Keratinocyte (primary cell): ENCODE data around the gene OPN1MW. TPM values are rescaled to one million over a fixed set of nuclear protein-coding genes. Genes with fewer than 3 reads are reported as not detected.
"Not testable (repeated sequence)": the region's sequence is repeated elsewhere in the genome, so short reads cannot be mapped to it uniquely, and the experiment has no call there.

ENCODE experiments used
- DNase-seq: peaks from one replicate; pipeline ENCODE4 v3.0.0-alpha.2; 2011; ENCODE audit warnings: low read depth, missing footprints, low spot score
- FAIRE-seq: peaks from 2 replicates; lab custom pipeline; 2011; peaks lifted over from hg19 to GRCh38; lab: Jason Lieb, UNC
- H2AFZ ChIP-seq: 2 replicates; pipeline ENCODE4 v1.6.0; 2012; ENCODE audit warnings: low read length, control low read depth, inconsistent platforms; ENCODE audit not compliant: control insufficient read depth
- H3K27ac ChIP-seq: 2 replicates; pipeline ENCODE4 v1.5.1; 2011; ENCODE audit warnings: low read length; ENCODE audit not compliant: control insufficient read depth, insufficient read depth
- H3K27me3 ChIP-seq: 3 replicates; pipeline ENCODE4 v1.6.0; 2011; ENCODE audit warnings: low read length; ENCODE audit not compliant: control insufficient read depth, insufficient read depth; ENCODE audit errors: extremely low read depth
- H3K36me3 ChIP-seq, 2 experiments: 2 replicates in 1 of 2; 3 replicates in 1 of 2; pipeline ENCODE4 v1.5.1; 2011; ENCODE audit warnings: low read length in 2 of 2, mild to moderate bottlenecking in 1 of 2; ENCODE audit not compliant: control insufficient read depth in 2 of 2, insufficient read depth in 2 of 2; ENCODE audit errors: extremely low read depth in 1 of 2
- H3K4me1 ChIP-seq: 3 replicates; pipeline ENCODE4 v1.5.1; 2011; ENCODE audit warnings: low read length; ENCODE audit not compliant: control insufficient read depth, insufficient read depth; ENCODE audit errors: extremely low read depth
- H3K4me2 ChIP-seq: 3 replicates; pipeline ENCODE4 v1.6.0; 2011; ENCODE audit warnings: low read depth, low read length; ENCODE audit not compliant: control insufficient read depth, insufficient read depth; ENCODE audit errors: extremely low read depth
- H3K4me3 ChIP-seq, 3 experiments: fragments of 200-600 bp in 1 of 3; sonication (generic) in 1 of 3; 2 replicates in 2 of 3; 3 replicates in 1 of 3; pipeline ENCODE4 v1.5.1; 2011 to 2016; ENCODE audit warnings: low read length in 3 of 3, mild to moderate bottlenecking in 3 of 3, control low read depth in 2 of 3, inconsistent platforms in 1 of 3, low read depth in 1 of 3, mixed read lengths in 1 of 3, mixed run types in 1 of 3, moderate library complexity in 1 of 3; ENCODE audit not compliant: control insufficient read depth in 2 of 3, insufficient read depth in 2 of 3; ENCODE audit errors: extremely low read depth in 1 of 3
- H3K79me2 ChIP-seq: 2 replicates; pipeline ENCODE4 v1.6.0; 2012; ENCODE audit warnings: low read length; ENCODE audit not compliant: control insufficient read depth, insufficient read depth
- H3K9ac ChIP-seq: 3 replicates; pipeline ENCODE4 v1.6.0; 2011; ENCODE audit warnings: low read length; ENCODE audit not compliant: control insufficient read depth, insufficient read depth; ENCODE audit errors: extremely low read depth
- H3K9me1 ChIP-seq: 3 replicates; pipeline ENCODE4 v1.6.0; 2011; ENCODE audit warnings: low read length; ENCODE audit not compliant: control insufficient read depth, insufficient read depth; ENCODE audit errors: extremely low read depth
- H3K9me3 ChIP-seq: 2 replicates; pipeline ENCODE4 v1.5.1; 2012; ENCODE audit warnings: low read depth, low read length; ENCODE audit not compliant: control insufficient read depth
- H4K20me1 ChIP-seq: 3 replicates; pipeline ENCODE4 v1.6.0; 2011; ENCODE audit warnings: low read length; ENCODE audit not compliant: control insufficient read depth, insufficient read depth; ENCODE audit errors: extremely low read depth
- dilution Hi-C: fragments of 300-500 bp; cut with MboI; formaldehyde crosslinking; loops from one replicate; pipeline ENCODE4 v1.7.0; 2020; ENCODE audit warnings: low sequenced_read_pairs; ENCODE audit not compliant: extremely low pct_ligation_motif_present
- polyA plus RNA-seq, 5 experiments: library from polyadenylated mRNA; depleted of rRNA in 3 of 5; stranded (reverse) in 3 of 5; stranded (forward) in 1 of 5; unstranded in 1 of 5; fragments of >200 nt; gene quantifications; 1 replicate in 1 of 5; 2 replicates in 3 of 5; 3 replicates in 1 of 5; pipeline versions ENCODE4 v1.2.1 to v1.2.3, GENCODE V29; 2011 to 2012; ENCODE audit warnings: missing spikeins in 2 of 5, low read depth in 1 of 5, low replicate concordance in 1 of 5

Gene OPN1MW
- polyA plus RNA-seq, 1 donor (not counting 4 experiments of a cell fraction or from before 2014, with no cell fraction given), result not detected

DNA sequence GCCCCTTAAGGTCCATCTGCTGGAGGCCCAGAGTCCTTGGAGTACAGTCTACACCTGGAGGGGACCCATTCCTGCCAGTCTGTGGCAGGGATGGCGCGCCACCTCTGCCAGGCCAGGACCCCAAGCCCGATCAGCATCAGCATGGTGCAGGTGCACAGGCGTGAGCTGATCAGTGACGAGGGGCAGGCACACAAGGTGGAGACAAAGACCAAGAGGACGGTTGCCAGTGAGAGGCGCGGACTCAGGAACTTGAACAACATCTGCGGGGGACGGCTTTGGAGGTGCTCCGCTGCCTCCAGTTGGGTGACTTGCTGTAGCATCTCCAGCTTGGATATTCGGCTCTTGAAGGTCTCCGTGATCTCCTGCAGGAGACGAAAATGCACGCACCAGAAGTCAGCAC, 14.1 kb downstream of the OPN1MW start:
- H3K9ac ChIP-seq, H3K9me3 ChIP-seq, H3K4me1 ChIP-seq, FAIRE-seq, H3K27ac ChIP-seq, H2AFZ ChIP-seq, H3K9me1 ChIP-seq, H3K4me3 ChIP-seq, H3K4me2 ChIP-seq, H4K20me1 ChIP-seq, H3K79me2 ChIP-seq, H3K27me3 ChIP-seq, H3K36me3 ChIP-seq, DNase-seq, dilution Hi-C loops: not testable (repeated sequence)

GRCh38 chrX:154209670-154210418, 27.4 kb downstream of the OPN1MW start:
- dilution Hi-C loops, DNase-seq, H3K36me3 ChIP-seq, H3K9me3 ChIP-seq, H2AFZ ChIP-seq, H3K9me1 ChIP-seq, H4K20me1 ChIP-seq, H3K9ac ChIP-seq, H3K27me3 ChIP-seq, H3K79me2 ChIP-seq, FAIRE-seq, H3K4me1 ChIP-seq, H3K27ac ChIP-seq, H3K4me3 ChIP-seq, H3K4me2 ChIP-seq: not testable (repeated sequence)

DNA sequence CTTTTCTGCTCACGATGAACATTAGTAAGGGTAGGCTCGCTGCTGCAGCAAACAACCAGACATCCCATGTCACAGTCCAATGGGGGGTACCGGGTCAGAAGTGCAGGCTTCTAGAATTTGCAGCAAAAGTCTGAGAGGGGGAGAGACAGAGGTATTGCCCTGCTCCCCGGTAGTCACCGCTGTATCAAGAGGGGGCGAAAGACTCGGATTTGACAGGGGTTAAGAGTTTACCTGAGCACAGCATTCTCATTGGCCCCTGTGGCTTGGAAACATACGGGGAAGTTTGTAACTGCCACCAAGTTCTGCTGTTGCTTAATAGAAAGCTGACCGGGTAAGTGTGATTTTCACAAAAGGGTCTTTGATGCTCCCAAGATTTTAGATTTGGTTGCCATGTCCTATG, 28.7 kb downstream of the OPN1MW start:
- H3K9ac ChIP-seq, FAIRE-seq, H2AFZ ChIP-seq, H3K9me1 ChIP-seq, dilution Hi-C loops, H3K4me1 ChIP-seq, H3K4me2 ChIP-seq, H3K79me2 ChIP-seq, H4K20me1 ChIP-seq, H3K27ac ChIP-seq, H3K9me3 ChIP-seq, H3K36me3 ChIP-seq, H3K27me3 ChIP-seq, DNase-seq, H3K4me3 ChIP-seq: not testable (repeated sequence)

- H3K9me1 ChIP-seq, FAIRE-seq, H3K4me3 ChIP-seq, H3K27ac ChIP-seq, H2AFZ ChIP-seq, dilution Hi-C loops, H3K9me3 ChIP-seq, H3K4me2 ChIP-seq, H3K27me3 ChIP-seq, H3K9ac ChIP-seq, H3K79me2 ChIP-seq, H4K20me1 ChIP-seq, H3K36me3 ChIP-seq, H3K4me1 ChIP-seq, DNase-seq: not testable (repeated sequence)
Observed at GRCh38 chrX:154211499-154211898, 29.1 kb downstream of the OPN1MW start.

DNA sequence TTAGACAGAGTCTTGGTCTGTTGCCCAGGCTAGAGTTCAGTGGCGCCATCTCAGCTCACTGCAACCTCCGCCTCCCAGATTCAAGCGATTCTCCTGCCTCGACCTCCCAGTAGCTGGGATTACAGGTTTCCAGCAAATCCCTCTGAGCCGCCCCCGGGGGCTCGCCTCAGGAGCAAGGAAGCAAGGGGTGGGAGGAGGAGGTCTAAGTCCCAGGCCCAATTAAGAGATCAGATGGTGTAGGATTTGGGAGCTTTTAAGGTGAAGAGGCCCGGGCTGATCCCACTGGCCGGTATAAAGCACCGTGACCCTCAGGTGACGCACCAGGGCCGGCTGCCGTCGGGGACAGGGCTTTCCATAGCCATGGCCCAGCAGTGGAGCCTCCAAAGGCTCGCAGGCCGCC, 37.1 kb downstream of the OPN1MW start, which contains the start of gene OPN1MW2:
TSS of gene OPN1MW2 (plus strand) at position 301 of the 400 bp plus-strand sequence. CDS start at position 361, 60 bp downstream.
- H3K9ac ChIP-seq, H2AFZ ChIP-seq, H4K20me1 ChIP-seq, FAIRE-seq, DNase-seq, H3K36me3 ChIP-seq, H3K4me2 ChIP-seq, H3K9me3 ChIP-seq, dilution Hi-C loops, H3K4me3 ChIP-seq, H3K79me2 ChIP-seq, H3K9me1 ChIP-seq, H3K27me3 ChIP-seq, H3K4me1 ChIP-seq, H3K27ac ChIP-seq: not testable (repeated sequence)
